Keratinocyte (primary cell): ENCODE results near the gene BRINP3. TPM values are rescaled to one million over a fixed set of nuclear protein-coding genes. Genes with fewer than 3 reads are reported as not detected.

Experiments
- DNase-seq: peaks from one replicate; pipeline ENCODE4 v3.0.0-alpha.2; 2011; ENCODE audit warnings: low read depth, missing footprints, low spot score
- FAIRE-seq: peaks from 2 replicates; lab custom pipeline; 2011; peaks lifted over from hg19 to GRCh38; lab: Jason Lieb, UNC
- H2AFZ ChIP-seq: 2 replicates; pipeline ENCODE4 v1.6.0; 2012; ENCODE audit warnings: low read length, control low read depth, inconsistent platforms; ENCODE audit not compliant: control insufficient read depth
- H3K27ac ChIP-seq: 2 replicates; pipeline ENCODE4 v1.5.1; 2011; ENCODE audit warnings: low read length; ENCODE audit not compliant: control insufficient read depth, insufficient read depth
- H3K27me3 ChIP-seq: 3 replicates; pipeline ENCODE4 v1.6.0; 2011; ENCODE audit warnings: low read length; ENCODE audit not compliant: control insufficient read depth, insufficient read depth; ENCODE audit errors: extremely low read depth
- H3K36me3 ChIP-seq, 2 experiments: 2 replicates in 1 of 2; 3 replicates in 1 of 2; pipeline ENCODE4 v1.5.1; 2011; ENCODE audit warnings: low read length in 2 of 2, mild to moderate bottlenecking in 1 of 2; ENCODE audit not compliant: control insufficient read depth in 2 of 2, insufficient read depth in 2 of 2; ENCODE audit errors: extremely low read depth in 1 of 2
- H3K4me1 ChIP-seq: 3 replicates; pipeline ENCODE4 v1.5.1; 2011; ENCODE audit warnings: low read length; ENCODE audit not compliant: control insufficient read depth, insufficient read depth; ENCODE audit errors: extremely low read depth
- H3K4me2 ChIP-seq: 3 replicates; pipeline ENCODE4 v1.6.0; 2011; ENCODE audit warnings: low read depth, low read length; ENCODE audit not compliant: control insufficient read depth, insufficient read depth; ENCODE audit errors: extremely low read depth
- H3K4me3 ChIP-seq, 3 experiments: fragments of 200-600 bp in 1 of 3; sonication (generic) in 1 of 3; 2 replicates in 2 of 3; 3 replicates in 1 of 3; pipeline ENCODE4 v1.5.1; 2011 to 2016; ENCODE audit warnings: low read length in 3 of 3, mild to moderate bottlenecking in 3 of 3, control low read depth in 2 of 3, inconsistent platforms in 1 of 3, low read depth in 1 of 3, mixed read lengths in 1 of 3, mixed run types in 1 of 3, moderate library complexity in 1 of 3; ENCODE audit not compliant: control insufficient read depth in 2 of 3, insufficient read depth in 2 of 3; ENCODE audit errors: extremely low read depth in 1 of 3
- H3K79me2 ChIP-seq: 2 replicates; pipeline ENCODE4 v1.6.0; 2012; ENCODE audit warnings: low read length; ENCODE audit not compliant: control insufficient read depth, insufficient read depth
- H3K9ac ChIP-seq: 3 replicates; pipeline ENCODE4 v1.6.0; 2011; ENCODE audit warnings: low read length; ENCODE audit not compliant: control insufficient read depth, insufficient read depth; ENCODE audit errors: extremely low read depth
- H3K9me1 ChIP-seq: 3 replicates; pipeline ENCODE4 v1.6.0; 2011; ENCODE audit warnings: low read length; ENCODE audit not compliant: control insufficient read depth, insufficient read depth; ENCODE audit errors: extremely low read depth
- H3K9me3 ChIP-seq: 2 replicates; pipeline ENCODE4 v1.5.1; 2012; ENCODE audit warnings: low read depth, low read length; ENCODE audit not compliant: control insufficient read depth
- H4K20me1 ChIP-seq: 3 replicates; pipeline ENCODE4 v1.6.0; 2011; ENCODE audit warnings: low read length; ENCODE audit not compliant: control insufficient read depth, insufficient read depth; ENCODE audit errors: extremely low read depth
- EZH2 ChIP-seq: IDR thresholded peaks from one replicate; pipeline ENCODE4 v1.6.1; 2012; ENCODE audit warnings: inconsistent platforms, mild to moderate bottlenecking, low read length, moderate library complexity
- dilution Hi-C: fragments of 300-500 bp; cut with MboI; formaldehyde crosslinking; loops from one replicate; pipeline ENCODE4 v1.7.0; 2020; ENCODE audit warnings: low sequenced_read_pairs; ENCODE audit not compliant: extremely low pct_ligation_motif_present
- polyA plus RNA-seq, 5 experiments: library from polyadenylated mRNA; depleted of rRNA in 3 of 5; stranded (reverse) in 3 of 5; stranded (forward) in 1 of 5; unstranded in 1 of 5; fragments of >200 nt; gene quantifications; 1 replicate in 1 of 5; 2 replicates in 3 of 5; 3 replicates in 1 of 5; pipeline versions ENCODE4 v1.2.1 to v1.2.3, GENCODE V29; 2011 to 2012; ENCODE audit warnings: missing spikeins in 2 of 5, low read depth in 1 of 5, low replicate concordance in 1 of 5
- TF ChIP-seq, protein P1 (sequence below), 3 experiments: IDR thresholded peaks in 1 of 3; conservative IDR thresholded peaks in 1 of 3; optimal IDR thresholded peaks in 1 of 3; 2 replicates in 2 of 3; 3 replicates in 1 of 3; pipeline versions ENCODE3 to v1.5.1; 2011; ENCODE audit warnings: low read length in 3 of 3, mild to moderate bottlenecking in 3 of 3, moderate library complexity in 2 of 3, control low read depth in 1 of 3, inconsistent platforms in 1 of 3; ENCODE audit not compliant: insufficient read depth in 2 of 3; ENCODE audit errors: extremely low read depth in 1 of 3

Gene BRINP3
- polyA plus RNA-seq, 1 donor (not counting 4 experiments of a cell fraction or from before 2014, with no cell fraction given) = not detected

GRCh38 chr1:190273161-190273560 lies 204.5 kb downstream of the BRINP3 start:
- no peak for FAIRE-seq
- Histone ChIP-seq H3K79me2 (no peaks in the 10 kb centered on the region), H3K27ac (no peak overlapping the region)

DNA sequence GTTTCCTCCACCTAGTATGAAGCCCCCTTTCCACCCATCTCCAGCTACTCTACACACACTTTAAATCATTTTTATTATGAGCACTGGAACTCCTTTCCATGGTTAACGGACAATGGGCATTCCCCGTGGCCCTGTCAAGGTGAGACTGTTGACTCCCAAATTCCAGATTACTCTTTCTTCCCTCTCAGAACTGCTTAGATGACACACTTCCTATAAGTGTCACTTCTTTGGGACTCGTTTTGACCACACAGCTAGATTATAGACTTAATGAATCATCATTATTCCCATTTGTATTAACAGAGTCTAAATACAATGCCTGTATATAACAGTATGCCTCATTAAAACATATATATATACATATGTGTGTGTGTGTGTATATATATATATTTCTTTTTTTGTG lies 215.1 kb downstream of the BRINP3 start:
- Histone ChIP-seq H3K9me3 (no peaks in the 10 kb centered on the region), H3K27ac (no peak overlapping the region), H3K9me1 (no peaks in the 10 kb centered on the region), H2AFZ (no peak overlapping the region), H3K79me2 (no peaks in the 10 kb centered on the region), H3K36me3 (no peaks in the 10 kb centered on the region), H3K4me2 (no peak overlapping the region), H3K4me3 (no peak overlapping the region), H3K4me1 (no peaks in the 10 kb centered on the region), H3K27me3 (no peaks in the 10 kb centered on the region), H4K20me1 (no peaks in the 10 kb centered on the region), H3K9ac (no peak overlapping the region)
- DNase-seq (no peak), FAIRE-seq (no peak)
- dilution Hi-C loops = no loop called here
- no peak for TF ChIP-seq EZH2
- TF ChIP-seq, protein P1, sequence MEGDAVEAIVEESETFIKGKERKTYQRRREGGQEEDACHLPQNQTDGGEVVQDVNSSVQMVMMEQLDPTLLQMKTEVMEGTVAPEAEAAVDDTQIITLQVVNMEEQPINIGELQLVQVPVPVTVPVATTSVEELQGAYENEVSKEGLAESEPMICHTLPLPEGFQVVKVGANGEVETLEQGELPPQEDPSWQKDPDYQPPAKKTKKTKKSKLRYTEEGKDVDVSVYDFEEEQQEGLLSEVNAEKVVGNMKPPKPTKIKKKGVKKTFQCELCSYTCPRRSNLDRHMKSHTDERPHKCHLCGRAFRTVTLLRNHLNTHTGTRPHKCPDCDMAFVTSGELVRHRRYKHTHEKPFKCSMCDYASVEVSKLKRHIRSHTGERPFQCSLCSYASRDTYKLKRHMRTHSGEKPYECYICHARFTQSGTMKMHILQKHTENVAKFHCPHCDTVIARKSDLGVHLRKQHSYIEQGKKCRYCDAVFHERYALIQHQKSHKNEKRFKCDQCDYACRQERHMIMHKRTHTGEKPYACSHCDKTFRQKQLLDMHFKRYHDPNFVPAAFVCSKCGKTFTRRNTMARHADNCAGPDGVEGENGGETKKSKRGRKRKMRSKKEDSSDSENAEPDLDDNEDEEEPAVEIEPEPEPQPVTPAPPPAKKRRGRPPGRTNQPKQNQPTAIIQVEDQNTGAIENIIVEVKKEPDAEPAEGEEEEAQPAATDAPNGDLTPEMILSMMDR (optimal IDR thresholded peaks at IDR 0.05 in 1 of 3, IDR thresholded peaks at IDR 0.05 in 1 of 3, conservative IDR thresholded peaks at IDR 0.05 in 1 of 3; ENCODE audit: extremely low read depth in 1 of 3, insufficient read depth in 2 of 3, low read length in 3 of 3) = no peak

More at GRCh38 chr1:190273161-190273560, 204.5 kb downstream of the BRINP3 start:
- DNase-seq = no peak
- H4K20me1 ChIP-seq = no peaks in the 10 kb centered on the region
- dilution Hi-C loops = no loop called here
- H3K9me1 ChIP-seq = no peaks in the 10 kb centered on the region
- no peaks in the 10 kb centered on the region for H3K36me3 ChIP-seq
- no peak overlapping the region for H3K4me3 ChIP-seq
- H3K9ac ChIP-seq = no peak overlapping the region
- no peak overlapping the region for H3K4me2 ChIP-seq
- TF ChIP-seq, protein P1 (optimal IDR thresholded peaks at IDR 0.05 in 1 of 3, IDR thresholded peaks at IDR 0.05 in 1 of 3, conservative IDR thresholded peaks at IDR 0.05 in 1 of 3; ENCODE audit: extremely low read depth in 1 of 3, insufficient read depth in 2 of 3, low read length in 3 of 3) = no peak
- no peak for TF ChIP-seq EZH2
- H3K4me1 ChIP-seq = no peaks in the 10 kb centered on the region
- H3K27me3 ChIP-seq = no peaks in the 10 kb centered on the region
- no peak overlapping the region for H2AFZ ChIP-seq
- H3K9me3 ChIP-seq = no peaks in the 10 kb centered on the region
